Cardiac fibroblast (primary cell): ENCODE results near the gene LAMB4.

Experiments
- DNase-seq, 2 donors: peaks; one replicate each; pipeline versions ENCODE4 v3.0.0 to v3.0.0-alpha.2; 2010; ENCODE audit warnings: low read depth in 2 of 2
- H3K4me3 ChIP-seq, 2 donors: replicated peaks in 1 of 2; 1 replicate in 1 of 2; 2 replicates in 1 of 2; pipeline ENCODE4 v1.5.1; 2011; ENCODE audit warnings: low read depth in 2 of 2, low read length in 2 of 2, mild to moderate bottlenecking in 2 of 2, moderate library complexity in 1 of 2
- TF ChIP-seq, protein P1 (sequence below): IDR thresholded peaks from one replicate; pipeline ENCODE4 v1.5.1; 2011; ENCODE audit warnings: low read depth, mild to moderate bottlenecking, low read length, inconsistent platforms

LAMB4 gene

DNA sequence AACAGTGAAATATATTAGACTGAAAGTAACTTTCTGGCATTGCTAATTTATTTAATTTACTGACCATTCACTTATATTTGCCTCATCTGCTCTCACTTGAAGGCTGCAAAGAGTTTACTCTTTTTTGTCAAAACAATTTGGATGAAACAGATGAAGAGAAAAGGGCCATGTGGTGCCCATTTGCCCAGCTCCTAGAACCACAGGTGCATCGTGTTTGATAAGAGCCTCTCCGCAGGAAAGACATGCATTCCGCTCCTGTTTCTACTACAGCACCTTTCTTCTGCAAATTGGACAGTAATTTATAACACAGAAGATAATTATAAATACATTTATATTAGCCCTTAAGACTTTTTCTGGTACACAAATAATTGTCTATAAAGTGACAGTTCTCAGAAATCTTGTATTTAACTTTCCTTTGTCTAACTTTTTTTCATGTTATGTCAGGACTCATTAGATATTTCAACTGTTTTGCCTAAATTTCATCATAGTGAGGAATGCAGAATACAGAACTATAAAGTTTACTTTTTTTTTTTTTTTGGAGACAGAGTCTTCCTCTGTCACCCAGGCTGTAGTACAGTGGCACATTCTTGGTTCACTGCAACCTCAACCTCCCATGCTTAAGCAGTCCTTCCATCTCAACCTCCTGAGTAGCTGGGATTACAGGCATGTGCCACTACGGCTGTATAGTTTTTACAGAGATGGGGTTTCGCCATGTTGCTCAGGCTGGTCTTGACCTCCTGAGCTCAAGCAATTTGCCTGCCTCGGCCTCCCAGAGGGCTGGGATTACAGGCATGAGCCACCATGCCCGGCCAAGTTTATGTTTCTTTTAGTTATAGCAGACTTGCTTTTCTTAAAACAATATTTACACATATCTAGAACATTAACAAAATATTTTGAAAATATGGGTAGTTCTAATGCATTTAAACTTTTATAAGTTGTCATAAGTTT is 869 bp downstream of the LAMB4 start:
- no peak for DNase-seq
- TF ChIP-seq, protein P1, sequence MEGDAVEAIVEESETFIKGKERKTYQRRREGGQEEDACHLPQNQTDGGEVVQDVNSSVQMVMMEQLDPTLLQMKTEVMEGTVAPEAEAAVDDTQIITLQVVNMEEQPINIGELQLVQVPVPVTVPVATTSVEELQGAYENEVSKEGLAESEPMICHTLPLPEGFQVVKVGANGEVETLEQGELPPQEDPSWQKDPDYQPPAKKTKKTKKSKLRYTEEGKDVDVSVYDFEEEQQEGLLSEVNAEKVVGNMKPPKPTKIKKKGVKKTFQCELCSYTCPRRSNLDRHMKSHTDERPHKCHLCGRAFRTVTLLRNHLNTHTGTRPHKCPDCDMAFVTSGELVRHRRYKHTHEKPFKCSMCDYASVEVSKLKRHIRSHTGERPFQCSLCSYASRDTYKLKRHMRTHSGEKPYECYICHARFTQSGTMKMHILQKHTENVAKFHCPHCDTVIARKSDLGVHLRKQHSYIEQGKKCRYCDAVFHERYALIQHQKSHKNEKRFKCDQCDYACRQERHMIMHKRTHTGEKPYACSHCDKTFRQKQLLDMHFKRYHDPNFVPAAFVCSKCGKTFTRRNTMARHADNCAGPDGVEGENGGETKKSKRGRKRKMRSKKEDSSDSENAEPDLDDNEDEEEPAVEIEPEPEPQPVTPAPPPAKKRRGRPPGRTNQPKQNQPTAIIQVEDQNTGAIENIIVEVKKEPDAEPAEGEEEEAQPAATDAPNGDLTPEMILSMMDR: no peak
- no peak overlapping the region for H3K4me3 ChIP-seq

DNA sequence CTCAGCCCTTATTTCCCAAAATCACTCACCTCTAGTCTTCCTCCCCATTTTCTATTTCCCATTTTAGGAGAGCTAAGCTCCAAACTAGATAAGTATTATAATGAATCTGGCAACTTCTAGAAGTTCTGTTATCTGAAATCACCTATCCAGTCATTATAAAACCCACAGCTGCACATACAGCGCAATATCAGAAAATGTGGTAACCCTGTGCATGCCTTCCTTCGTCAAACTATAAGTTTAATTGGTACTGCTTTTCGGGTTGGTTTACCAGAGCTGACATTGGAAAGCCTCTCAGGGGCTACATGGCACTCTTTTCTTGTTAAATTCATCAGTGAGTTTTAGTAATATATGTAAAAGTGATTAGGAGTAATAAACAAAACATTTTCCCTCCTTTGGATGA is 1.6 kb downstream of the LAMB4 start:
- DNase-seq: no peak

DNA sequence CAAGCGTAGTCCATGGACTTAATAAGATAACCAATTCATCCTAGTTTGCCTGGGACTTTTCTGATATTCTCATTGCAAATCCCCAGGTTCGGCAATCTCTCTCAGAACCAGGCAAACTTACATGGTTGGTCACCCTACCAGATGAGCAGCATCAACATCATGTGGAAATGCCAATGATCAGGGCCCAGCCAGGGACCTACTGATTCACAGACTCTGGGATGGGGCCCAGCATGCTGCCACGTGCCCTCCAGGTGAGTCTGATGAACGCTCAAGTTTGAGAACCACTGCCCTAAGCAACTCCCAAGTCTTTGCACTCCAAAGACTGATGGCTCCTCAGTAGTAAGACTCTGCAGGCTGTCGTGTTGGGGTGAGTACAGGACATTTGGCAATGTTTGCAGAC is 2.7 kb downstream of the LAMB4 start:
- H3K4me3 ChIP-seq: no peak overlapping the region
- TF ChIP-seq, protein P1: no peak
- no peak for DNase-seq

More for the DNA sequence above, 1.6 kb downstream of the LAMB4 start:
- H3K4me3 ChIP-seq: no peak overlapping the region
- TF ChIP-seq, protein P1: no peak

DNA sequence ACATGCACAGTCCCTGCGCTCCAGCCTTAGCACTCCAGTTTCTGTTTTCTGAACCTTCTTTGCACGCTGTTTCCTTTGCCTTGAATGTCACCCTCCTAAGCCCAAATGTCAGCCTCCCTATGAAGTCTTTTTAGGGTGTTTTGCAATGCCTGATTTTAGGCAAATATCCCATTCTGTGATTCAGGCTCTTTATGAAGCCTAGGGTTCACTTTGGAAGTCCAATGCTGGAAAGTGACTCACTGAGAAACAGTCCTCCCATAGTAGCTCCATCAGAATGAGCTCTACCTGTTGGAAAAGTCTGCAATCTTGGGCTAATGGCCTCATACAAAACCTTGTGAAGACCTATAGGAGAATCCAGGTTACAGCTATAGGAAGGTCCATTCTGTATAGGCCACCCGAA is 5.3 kb downstream of the LAMB4 start:
- DNase-seq: peak; percentile 27 to 39

DNA sequence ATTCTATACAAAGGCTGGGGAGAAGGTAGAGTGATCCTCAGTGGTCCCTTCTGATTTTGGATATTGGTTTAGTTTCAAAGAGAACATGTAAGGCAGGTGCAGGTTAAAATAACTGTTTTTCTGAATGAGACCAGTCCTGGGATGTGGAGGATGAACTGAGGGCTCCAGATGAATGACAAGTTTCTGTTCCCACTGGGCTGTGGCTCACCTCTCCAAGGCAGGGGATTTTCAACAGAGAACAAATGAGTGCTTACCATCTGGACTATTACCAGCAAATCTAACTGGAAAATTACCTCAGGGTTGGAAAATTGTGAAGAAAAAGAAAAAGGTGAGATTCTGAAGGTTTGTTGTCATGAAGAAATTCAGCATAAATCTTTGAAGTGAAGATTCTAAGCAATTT is 8.0 kb downstream of the LAMB4 start:
- H3K4me3 ChIP-seq: no peak overlapping the region
- no peak for DNase-seq
- TF ChIP-seq, protein P1: no peak

More for the DNA sequence above, 5.3 kb downstream of the LAMB4 start:
- H3K4me3 ChIP-seq: no peak overlapping the region
- TF ChIP-seq, protein P1: no peak

DNA sequence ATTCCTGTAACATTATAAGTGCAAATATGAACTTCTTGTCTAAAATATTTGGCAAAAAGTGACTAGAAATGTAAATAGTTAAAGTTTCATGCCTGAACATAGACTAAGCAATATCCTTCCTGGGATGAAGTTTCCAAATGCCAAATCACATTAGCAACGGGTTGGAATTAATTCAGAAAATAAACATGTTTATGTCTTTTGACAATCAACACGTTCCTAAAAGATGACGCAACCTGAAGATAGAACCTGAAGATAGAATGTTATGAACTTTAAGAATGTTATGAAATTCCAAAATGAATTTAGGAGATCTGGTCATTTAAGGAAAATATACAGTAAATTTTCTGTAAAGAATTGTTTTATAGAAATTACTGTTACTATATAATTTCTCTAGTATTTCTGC is 9.2 kb downstream of the LAMB4 start:
- TF ChIP-seq, protein P1: no peak
- no peak overlapping the region for H3K4me3 ChIP-seq
- DNase-seq: peak in 1 of 2 donors; percentile 55

DNA sequence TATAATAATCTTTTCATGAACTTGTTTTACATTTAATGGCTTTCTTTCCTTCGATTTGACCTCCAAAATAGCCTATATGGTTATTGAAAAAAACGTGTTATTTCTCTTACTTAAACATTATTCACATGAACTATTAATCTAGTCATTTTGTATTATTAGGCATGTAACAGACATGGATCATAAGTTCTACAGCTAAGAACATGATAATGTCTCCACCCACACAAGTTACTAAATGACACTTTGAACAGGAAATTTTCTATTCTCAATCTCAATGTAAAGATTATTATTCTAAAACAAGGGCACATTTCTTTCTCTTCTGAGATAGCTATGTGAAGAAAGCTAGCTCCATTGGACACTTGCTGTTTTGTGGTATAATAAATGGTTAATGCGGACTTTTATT is 10.0 kb downstream of the LAMB4 start:
- H3K4me3 ChIP-seq: no peak overlapping the region
- DNase-seq: no peak
- TF ChIP-seq, protein P1: no peak
